Erythroblast (primary cell): ENCODE results near the gene PTGES.

Experiments used
- GATA1 ChIP-seq: IDR thresholded peaks from 2 replicates; pipeline ENCODE4 v1.6.1; 2011; ENCODE audit warnings: low read depth, mild to moderate bottlenecking, control low read depth, low read length, moderate library complexity
- POLR2A ChIP-seq: IDR thresholded peaks from 2 replicates; pipeline ENCODE4 v1.6.1; 2011; ENCODE audit warnings: mild to moderate bottlenecking, low read length

GRCh38 chr9:129693741-129694140 lies 59.1 kb downstream of the PTGES start:
- TF ChIP-seq POLR2A (no peak), GATA1 (no peak)
